NCI-H146 treated with DMSO at 0.1 percent for 48 hours (cell line): ENCODE data around the gene SLC7A4.
"Not testable (repeated sequence)": the region's sequence is repeated elsewhere in the genome, so short reads cannot be mapped to it uniquely, and the experiment has no call there.

Experiments
- DNase-seq: peaks from one replicate; lab custom pipeline; 2025; ENCODE audit not compliant: unreplicated experiment; lab: John Stamatoyannopoulos, UW

The SLC7A4 gene

GRCh38 chr22:21064917-21065864 lies 32.8 kb upstream of the SLC7A4 start:
- no peak for DNase-seq

GRCh38 chr22:21064425-21064824 lies 32.1 kb upstream of the SLC7A4 start:
- DNase-seq: not testable (repeated sequence)

GRCh38 chr22:21061660-21062321 lies 29.4 kb upstream of the SLC7A4 start:
- not testable (repeated sequence) for DNase-seq

- DNase-seq: not testable (repeated sequence)
These were observed 28.0 kb upstream of the SLC7A4 start for GRCh38 chr22:21060363-21060762.

GRCh38 chr22:21055880-21056319 lies 23.5 kb upstream of the SLC7A4 start:
- no peak for DNase-seq

GRCh38 chr22:21055564-21055834 lies 23.1 kb upstream of the SLC7A4 start:
- no peak for DNase-seq

GRCh38 chr22:21054714-21055563 lies 22.6 kb upstream of the SLC7A4 start:
- DNase-seq: no peak

- DNase-seq: no peak
These were observed 21.8 kb upstream of the SLC7A4 start for GRCh38 chr22:21054046-21054713.

- no peak for DNase-seq
These were observed 20.5 kb upstream of the SLC7A4 start for GRCh38 chr22:21052715-21053459.

GRCh38 chr22:21051831-21052400 lies 19.6 kb upstream of the SLC7A4 start:
- DNase-seq: no peak

- no peak for DNase-seq
These were observed 18.9 kb upstream of the SLC7A4 start for GRCh38 chr22:21051145-21051830.

GRCh38 chr22:21048965-21049364 lies 16.6 kb upstream of the SLC7A4 start:
- not testable (repeated sequence) for DNase-seq

- not testable (repeated sequence) for DNase-seq
These were observed 16.1 kb upstream of the SLC7A4 start for GRCh38 chr22:21048448-21048847.

GRCh38 chr22:21047730-21048129 lies 15.4 kb upstream of the SLC7A4 start:
- peak; percentile 78 for DNase-seq

GRCh38 chr22:21047035-21047661 lies 14.8 kb upstream of the SLC7A4 start:
- DNase-seq: no peak

- DNase-seq: peak; percentile 80
These were observed 13.4 kb upstream of the SLC7A4 start, which contains the start of gene LRRC74B for GRCh38 chr22:21045585-21046294. Gene LRRC74B, plus strand, starts transcription at chr22:21045946. Its CDS starts 41 bp downstream, at chr22:21045987.

- peak; percentile 61 for DNase-seq
These were observed 12.7 kb upstream of the SLC7A4 start for GRCh38 chr22:21044931-21045584.
